PFSK-1 (cell line): ENCODE results near the gene DENND6A.

Source experiments
- FOXP2 ChIP-seq: optimal IDR thresholded peaks from 2 replicates; pipeline ENCODE3; 2011; ENCODE audit warnings: borderline replicate concordance, control low read depth, inconsistent platforms; ENCODE audit not compliant: insufficient read depth; ENCODE audit errors: extremely low read length, extremely low read depth
- POLR2AphosphoS5 ChIP-seq: IDR thresholded peaks from 2 replicates; pipeline ENCODE4 v1.6.1; 2012; ENCODE audit warnings: low read depth, mild to moderate bottlenecking, control low read depth, low read length, moderate library complexity
- REST ChIP-seq, 2 experiments: IDR thresholded peaks; 2 replicates each; pipeline versions ENCODE4 v1.6.1 to v1.8.0; 2011 to 2012; ENCODE audit warnings: low read depth in 2 of 2, low read length in 2 of 2, control low read depth in 1 of 2, inconsistent platforms in 1 of 2, mild to moderate bottlenecking in 1 of 2, moderate library complexity in 1 of 2; ENCODE audit not compliant: insufficient read depth in 1 of 2
- SIN3A ChIP-seq: IDR thresholded peaks from 2 replicates; pipeline ENCODE4 v1.6.1; 2012; ENCODE audit warnings: mild to moderate bottlenecking, low read length, moderate library complexity, borderline replicate concordance; ENCODE audit not compliant: insufficient read depth
- TAF1 ChIP-seq: IDR thresholded peaks from 2 replicates; pipeline ENCODE4 v1.6.1; 2012; ENCODE audit warnings: low read length, control low read depth, borderline replicate concordance; ENCODE audit not compliant: insufficient read depth

- TF ChIP-seq REST (IDR thresholded peaks at IDR 0.05; ENCODE audit: insufficient read depth in 1 of 2, low read depth in 2 of 2, low read length in 2 of 2) = no peak
- no peak for TF ChIP-seq POLR2AphosphoS5
- no peak for TF ChIP-seq SIN3A
- no peak for TF ChIP-seq TAF1
- TF ChIP-seq FOXP2 = no peak
Observed at GRCh38 chr3:57577801-57578200, 115.1 kb downstream of the DENND6A start.
